HG03521 (cell line): ENCODE measurements around the gene TMPRSS4.

ENCODE experiments used
- ATAC-seq: cut with Tn5 transposase; IDR thresholded peaks from one replicate; pipeline ENCODE4 v1.9.1; 2021; ENCODE audit warnings: mild to moderate bottlenecking, moderate library complexity; ENCODE audit not compliant: unreplicated experiment

TMPRSS4 gene

DNA sequence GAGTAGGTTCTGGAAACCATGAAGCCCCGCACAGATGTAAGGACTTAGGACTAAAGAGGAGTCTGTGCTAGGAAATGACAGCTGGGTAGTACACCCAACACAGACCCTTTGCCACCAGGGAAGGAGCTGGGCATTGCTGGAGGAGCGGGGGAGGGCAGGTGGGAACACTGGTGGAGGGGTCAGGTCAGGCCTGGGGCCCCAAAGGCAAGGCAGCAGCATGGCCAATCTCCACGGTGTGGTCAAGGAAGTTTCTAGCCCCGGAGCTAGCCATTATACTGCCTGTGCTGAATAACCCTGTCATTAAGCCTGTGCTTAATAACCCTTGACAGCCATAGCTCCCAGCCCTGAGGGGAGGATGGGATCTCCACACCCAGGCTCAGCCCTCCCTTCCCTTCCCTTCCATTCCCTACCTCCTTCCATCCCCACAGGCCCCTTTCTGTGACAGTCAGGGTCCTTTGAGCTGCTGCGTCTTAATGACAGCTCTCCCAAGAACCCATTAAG lies 2.1 kb downstream of the TMPRSS4 start:
- no peak for ATAC-seq

DNA sequence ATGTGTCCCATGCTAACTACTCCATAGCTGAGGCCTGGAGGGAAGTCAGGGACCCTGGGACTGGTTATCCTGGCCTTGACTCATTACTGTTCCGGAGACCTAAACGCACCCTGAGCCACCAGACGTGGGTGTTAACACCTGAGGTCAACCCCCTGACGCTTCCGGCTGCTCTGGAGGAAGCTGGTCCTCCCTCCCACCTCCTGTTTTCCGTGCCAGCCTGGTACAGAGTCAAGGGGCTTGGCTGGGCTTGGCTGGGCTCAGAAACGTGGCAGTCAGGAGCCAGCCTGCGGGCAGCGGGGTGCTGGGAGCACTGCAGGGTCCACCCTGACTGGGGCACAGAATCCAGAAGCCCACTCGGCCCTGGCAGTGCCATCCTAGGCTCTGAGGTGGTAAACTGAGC lies 2.6 kb downstream of the TMPRSS4 start:
- ATAC-seq, result no peak

DNA sequence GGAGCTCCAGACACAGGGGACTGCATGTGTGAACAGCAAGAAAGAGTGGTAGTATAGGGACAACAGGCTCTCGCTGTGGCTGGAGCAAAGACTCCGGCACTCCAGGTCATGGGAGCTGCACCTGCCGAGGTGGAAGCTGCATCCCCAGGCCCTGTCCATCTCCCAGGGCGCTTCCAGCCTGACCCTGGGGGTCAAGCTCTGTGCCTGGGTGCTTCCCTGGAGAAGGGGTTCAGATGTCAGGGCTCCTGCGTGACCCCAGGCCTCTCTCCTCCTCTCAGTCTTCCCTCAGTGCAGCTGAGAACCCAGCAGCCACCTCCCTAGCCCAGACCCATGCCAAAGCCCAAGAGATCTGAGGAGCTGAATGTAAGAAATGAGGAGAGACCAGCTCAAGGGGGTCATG lies 3.4 kb downstream of the TMPRSS4 start:
- no peak for ATAC-seq

DNA sequence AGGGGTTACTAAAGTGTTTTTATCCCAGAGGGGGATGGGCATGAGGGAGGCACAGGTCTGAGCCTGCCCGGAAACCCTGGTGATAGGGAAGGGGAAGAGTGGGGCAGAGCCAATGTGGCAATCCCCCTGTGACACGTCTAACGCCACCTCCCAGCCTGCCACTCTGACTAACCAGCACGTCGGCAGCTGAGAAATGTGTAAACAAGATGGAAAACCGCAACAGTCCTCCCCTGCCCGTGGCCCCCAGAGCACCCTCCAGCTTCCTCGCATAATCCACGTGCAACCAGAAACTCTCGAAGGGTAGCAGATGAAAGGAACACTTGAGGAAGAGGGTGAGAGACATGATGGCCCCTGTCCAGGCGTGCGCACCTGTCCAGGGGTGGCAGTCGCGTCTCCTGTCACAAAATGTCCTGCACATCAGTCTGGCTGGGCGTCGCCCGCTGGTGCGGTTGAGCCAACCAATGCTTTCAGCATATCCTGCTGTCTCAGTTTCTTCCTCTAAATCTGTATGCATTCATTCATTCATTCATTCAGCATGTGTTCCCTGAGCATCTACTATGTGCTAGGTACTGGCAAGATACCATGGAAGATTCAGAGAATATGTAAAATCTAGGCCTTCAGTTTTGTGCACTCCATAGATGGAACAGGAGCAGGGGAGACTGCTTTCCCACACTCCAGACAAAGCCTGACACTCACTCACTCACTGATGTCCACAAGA lies 4.5 kb downstream of the TMPRSS4 start:
- no peak for ATAC-seq

DNA sequence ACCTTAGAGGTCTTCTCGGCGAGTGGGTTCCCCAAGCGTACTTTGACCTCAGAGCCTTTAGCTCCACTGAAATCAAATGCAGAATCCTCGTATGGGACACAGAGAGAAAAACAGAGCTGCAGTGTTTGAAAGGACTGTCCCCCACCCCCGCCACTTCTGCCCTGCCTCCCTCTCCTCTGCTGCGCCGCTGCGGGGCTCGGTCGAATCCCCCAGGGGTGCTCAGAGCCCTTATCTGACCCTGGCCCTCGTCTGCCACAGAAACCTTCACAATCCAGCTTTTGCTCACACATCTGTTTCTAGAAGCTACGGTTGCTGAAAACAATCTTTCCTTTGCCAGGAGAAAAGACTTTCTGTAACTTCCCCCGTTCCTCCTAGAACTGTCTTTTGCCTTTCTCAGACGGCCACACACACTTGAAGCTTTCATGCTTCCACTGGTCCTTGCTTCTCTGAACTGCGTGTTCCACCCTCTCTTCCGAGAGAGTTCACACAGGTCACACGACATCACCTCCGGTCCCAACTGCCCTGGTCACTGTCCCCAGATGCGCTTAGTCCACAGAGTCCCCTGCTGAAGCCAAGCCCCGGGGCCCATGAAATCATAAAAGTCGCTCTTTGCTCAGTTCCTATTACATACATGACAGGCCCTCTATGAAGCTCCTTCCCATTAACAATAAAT lies 6.1 kb downstream of the TMPRSS4 start:
- no peak for ATAC-seq

DNA sequence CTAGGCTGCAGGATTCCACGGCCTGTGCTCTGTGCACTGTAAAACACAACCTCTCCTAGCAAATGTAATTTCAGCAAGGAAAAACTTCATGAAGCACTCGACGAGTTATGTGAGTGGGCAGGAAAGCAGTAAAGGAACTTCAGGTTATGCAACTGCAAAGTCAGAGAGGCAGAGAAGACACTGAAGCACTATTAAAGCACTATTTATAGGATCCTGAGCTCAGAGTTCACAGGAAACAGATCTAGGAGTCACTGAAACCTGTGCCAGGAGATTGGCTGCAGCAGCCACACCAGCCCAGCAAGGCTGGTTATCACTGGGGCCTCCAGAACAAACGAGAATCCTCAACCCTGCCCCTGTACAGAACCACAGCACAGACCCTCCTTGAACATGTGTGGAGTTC lies 7.4 kb downstream of the TMPRSS4 start:
- ATAC-seq, result no peak

DNA sequence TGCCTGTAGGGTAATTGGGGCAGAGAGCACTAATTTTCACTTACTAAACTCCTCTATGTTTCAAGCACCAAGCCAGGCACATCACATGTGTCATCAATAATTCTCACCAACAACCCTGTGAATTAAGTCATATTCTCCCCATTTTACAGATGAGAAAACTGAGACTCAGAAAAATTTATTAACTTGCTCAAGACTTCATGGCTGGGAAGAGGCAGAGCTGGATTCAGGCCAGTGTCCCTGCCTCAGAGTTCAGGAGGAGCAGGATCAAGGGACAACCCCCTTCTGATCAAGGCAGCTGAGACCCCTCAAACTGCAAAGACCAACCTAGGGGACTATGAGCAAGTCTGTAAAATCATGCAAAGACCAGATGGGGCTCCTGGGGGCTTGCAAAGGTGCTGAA lies 7.8 kb downstream of the TMPRSS4 start:
- no peak for ATAC-seq

DNA sequence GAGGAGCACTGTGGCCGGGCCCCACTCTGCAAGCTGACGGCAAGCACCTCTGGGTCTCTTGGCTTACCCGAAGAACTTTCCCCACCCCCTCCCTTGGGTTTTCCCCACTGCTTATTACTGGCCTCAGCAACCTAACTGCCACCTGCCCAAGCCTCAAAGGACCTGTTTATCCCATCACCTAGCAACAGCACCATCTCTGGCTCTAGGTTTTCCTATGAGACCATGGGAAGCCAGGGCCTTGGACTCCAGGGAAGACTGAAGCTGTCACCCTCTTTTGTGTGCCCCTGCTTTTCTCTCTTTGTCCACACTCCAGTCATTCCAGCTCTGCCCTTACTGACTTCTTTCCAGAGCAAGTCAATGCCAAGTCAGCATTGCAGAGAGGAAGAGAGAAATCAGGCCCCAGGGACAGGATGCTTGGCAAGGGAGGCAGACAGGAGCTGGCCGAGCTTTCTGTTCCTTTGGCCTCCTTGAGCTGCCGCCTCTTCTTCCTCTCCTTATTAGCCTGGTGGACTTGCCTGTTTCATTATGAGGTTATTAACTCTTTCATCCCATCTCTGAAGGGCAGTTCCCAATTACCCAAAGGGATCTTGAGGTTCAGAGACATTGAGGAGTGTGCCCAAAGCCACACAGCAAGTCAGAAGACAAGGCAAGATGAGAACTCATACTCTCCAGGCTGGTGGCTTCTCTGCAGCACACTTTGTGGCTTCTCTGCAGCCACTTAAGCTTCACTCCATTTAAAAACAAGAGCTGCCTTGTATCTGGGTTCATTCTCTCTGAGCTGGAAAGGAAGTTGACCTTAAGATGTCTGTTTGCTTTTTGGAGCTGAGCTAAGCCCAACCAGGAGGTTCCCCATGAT lies 10.3 kb downstream of the TMPRSS4 start, which contains the start of gene SMIM35:
Gene SMIM35, minus strand, starts transcription at position 51 of the 856 bp plus-strand sequence. CDS start 206 bp downstream, outside the sequence.
- ATAC-seq, result no peak

DNA sequence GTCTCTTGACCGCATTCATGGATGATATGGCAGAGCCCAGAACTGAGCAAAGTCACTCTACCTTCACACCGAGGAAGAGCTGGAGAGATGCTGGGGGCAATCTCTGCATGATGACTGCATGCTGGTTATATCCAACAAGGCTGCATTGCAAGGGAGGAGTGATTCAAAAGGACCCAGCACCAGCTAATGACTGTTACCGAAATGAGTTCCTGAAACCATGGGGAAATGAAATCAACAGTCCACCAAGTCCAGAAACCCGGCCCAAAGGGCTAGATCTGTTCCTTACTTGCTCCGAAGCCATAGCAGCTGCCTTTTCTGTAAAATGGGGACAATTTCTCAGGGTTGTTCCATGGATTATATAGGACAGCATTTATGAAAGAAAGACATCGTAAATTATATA lies 11.1 kb downstream of the TMPRSS4 start:
- ATAC-seq, result no peak

DNA sequence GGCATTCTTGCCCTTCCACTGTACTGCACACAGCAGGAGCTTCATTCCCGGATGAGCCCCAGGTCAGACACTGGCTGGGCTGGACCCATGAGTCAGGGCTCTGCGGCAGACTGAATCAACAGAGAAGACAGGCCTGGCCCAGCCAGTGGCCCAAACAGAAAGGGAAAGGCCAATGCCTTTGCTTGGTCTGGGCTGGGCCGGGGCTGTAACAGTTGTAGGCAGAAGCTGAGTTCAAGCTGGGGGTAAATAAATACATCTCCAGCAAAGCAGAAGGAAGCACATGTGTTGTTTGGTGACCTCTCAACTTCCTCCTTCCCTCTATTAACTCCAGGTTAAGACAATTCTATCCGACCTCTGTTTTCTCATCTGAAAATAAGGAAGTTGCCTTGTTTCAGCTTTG lies 11.7 kb downstream of the TMPRSS4 start:
- no peak for ATAC-seq

DNA sequence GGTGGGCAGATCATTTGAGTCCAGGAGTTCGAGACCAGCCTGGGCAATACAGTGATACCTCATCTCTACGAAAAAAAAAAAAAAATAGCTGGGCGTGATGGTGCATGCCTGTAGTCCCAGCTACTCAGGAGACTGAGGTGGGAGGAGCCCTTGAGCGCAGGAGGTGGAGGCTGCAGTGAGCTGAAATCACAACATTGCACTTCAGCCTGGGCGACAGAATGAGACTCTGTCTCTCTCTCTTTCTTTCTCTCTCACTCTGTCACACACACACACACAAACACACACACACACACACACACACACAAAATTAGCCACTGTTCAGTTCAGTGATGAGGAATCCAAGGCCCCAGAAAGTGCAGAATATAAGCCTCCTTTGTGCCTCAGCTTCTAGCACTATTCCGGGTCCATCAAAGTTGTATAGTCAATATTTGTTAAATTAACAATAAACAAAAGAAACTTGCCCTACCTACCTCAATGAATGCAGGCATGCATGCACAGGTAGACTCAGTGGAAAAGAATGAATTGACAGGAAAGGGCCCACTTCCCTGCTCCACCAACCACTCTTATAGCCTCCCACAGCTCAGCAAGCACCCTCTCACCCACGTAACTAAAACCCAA lies 13.8 kb downstream of the TMPRSS4 start:
- no peak for ATAC-seq

DNA sequence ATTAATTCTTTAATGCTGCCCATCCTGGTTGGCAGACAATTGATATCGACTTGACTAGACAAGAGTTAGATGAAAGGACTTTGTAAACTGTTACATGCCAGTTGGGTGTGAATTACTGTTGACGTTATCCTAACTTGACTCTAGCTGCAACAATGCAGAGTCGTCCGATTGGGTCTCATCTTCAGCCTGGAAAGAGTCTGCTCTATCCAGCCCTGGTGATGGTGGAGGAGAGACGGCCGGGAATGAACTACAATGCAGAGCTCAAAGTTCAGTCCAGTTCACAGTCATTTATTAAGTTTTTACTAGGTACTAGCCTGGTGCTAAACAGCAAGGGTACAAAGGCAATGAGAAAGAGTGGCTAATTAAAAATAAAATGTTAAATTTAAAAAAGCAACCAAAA lies 14.8 kb downstream of the TMPRSS4 start:
- ATAC-seq, result no peak

DNA sequence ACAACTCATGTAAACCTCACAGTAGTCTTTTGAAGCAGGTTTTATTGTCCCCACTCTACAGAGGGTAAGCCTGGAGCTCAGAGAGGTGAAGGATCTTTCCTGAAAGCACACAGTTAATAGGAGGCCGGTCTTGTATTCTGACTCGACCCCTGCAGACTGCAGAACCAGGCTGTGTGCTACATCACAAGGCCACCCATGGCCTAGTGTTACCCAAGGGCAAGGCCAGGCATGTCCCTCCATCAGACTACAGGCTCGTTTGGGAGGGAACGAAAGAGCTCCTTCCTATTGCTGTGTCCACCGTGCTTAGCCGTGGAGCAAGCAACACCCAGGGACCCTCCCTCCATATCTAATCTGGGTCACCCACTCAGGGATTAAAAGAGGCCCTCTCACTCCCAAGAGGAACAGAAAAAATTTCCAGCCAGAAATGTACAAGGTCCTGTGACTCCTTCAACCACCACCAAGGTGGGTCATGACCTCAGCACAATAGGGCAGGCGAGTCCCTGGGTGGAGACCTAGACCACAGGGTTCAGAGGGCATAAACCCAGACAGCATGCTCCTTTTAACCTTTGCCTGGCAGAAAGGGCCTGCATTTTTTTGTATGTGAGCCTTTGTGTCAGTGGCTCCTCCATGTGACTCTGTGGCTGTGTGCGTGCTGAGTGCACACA lies 16.2 kb downstream of the TMPRSS4 start:
- no peak for ATAC-seq

DNA sequence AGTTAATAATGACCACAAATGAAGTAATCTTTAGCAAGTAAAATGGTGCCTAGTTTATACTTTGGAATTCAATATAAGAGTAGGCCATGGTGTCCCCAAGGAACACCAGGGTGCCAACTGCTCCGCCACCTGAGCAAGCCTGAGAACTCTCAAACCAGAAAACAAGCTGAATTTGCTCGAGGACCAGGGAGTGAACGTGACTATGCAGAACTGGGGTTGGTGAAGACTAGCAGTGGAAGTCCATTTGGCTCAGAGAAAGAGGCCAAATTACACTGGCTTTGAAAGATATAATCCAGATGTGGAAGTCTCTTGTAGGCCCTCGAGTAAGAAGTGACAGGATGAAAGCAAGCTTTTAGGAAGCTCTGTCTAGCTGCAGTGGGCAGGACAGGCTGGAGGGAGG lies 18.6 kb downstream of the TMPRSS4 start:
- ATAC-seq, result no peak

DNA sequence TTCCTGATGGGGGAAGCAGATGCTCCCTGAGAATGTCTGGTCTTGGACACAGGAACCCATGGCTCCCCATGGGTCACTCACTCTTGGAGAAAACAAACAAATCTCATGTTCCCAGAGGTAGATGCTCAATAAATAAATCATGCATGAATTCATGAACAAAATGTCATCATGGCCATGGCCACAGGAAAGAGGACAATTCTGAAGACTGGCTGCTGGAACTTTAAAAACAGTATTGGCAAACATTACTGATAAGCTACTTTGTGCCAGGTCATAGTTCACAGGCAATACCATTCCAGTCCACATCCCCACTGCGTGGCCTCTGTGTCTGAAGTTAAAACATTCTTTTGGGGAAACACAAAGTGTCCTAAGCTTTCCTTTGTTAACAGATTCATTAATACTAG lies 19.1 kb downstream of the TMPRSS4 start:
- ATAC-seq, result no peak

DNA sequence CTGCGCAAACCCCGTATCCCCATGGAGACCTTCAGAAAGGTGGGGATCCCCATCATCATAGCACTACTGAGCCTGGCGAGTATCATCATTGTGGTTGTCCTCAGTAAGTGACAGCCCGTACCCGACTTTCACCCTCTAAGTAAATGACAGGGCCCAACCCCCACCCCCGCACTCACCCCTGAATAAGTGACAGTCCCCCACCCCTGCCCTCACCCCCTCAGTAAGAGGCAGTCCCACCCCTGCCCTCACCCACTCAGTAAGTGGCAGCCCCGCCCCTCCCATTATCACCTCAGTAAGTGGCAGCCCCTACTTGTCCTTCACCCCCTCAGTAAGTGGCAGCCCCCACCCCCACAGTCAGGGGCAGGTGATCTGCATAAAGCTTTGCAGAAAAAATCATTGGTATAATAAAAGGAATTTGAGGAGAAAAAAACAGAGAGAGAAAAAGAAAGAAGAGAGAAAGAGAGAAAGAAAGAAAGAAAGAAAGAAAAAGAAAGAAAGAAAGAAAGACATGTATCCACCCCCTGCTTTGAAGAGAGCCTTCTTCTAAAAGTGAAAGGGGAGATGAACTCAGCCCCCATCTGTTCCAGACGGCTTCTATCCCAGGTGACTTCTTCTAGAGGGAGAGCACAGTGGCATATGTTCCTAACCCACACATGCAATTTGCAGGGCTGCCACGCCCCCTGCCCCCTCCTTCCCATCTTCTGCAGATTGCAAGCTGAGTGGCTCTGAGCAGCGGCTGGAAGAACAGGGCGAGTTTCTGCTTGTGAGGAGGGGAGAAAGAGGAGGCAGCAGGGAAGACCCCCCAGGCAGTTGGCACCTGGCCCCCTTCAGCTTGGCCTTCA lies 22.3 kb downstream of the TMPRSS4 start:
- no peak for ATAC-seq

DNA sequence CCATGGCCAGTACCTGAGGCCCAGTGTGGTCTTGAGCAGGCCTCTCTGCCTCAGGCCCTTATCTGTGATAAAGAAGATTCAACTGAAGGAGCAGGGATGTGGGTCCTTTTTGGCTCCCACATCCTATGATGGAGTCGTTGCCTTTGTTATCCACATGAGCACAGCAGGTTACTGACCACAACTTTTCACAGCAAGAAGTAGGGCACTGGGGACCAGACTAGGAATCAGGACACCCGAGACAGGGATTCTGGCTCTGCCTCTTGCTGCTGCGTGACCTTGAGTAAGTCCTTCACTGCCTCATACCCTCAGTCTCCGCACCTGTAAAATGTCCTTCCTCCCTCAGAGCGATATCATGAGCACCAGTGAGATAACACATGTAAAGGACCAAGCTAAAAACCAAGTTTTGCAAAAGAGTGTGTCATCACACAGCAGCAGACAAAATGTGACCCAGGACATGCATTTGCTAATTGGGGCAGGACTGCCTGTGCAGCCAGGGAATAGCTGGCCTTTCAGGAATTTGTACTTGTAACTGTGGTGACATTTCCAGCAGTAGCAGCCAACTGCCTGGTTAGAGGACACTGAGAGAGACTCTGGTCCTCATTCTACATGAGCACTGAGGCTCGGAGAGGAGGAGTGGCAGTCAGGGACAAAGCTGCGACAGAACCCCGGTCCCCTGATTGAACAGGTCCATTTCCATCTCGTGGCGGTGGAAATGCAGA lies 23.1 kb downstream of the TMPRSS4 start:
- ATAC-seq, result no peak

DNA sequence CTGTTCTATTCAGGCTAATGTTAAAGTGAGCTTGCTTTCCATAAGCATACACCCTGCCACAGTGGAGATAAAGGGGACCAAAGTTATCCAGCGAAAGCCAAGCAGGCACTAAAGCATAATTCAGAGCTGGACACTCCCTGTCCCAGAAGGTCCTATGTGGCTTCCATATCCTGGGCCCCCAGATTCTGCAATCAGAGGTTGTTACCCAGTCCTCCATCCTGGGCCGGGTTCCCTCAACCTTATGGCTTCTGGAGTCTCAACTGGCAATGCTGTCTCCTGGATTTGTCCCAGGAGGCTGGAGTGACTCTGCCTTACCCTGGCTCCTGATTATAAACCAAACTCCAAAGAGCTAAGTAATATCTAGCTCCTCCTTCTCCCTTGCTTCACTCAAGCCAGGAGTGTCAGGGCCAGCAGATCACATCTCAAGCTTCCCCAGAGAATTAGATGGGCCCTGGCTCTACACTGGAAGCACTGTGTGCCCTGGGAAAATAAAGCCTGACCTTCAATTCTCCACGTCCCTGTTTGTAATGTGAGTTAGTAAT lies 23.9 kb downstream of the TMPRSS4 start:
- ATAC-seq, result no peak
